GM18507 (cell line): ENCODE results near the gene HPS1.

ENCODE experiments used
- DNase-seq: peaks from one replicate; pipeline ENCODE4 v3.0.0; 2011; ENCODE audit warnings: low read depth; ENCODE audit not compliant: insufficient read length; ENCODE audit errors: extremely low spot score
- FAIRE-seq: peaks from 2 replicates; lab custom pipeline; 2011; peaks lifted over from hg19 to GRCh38; lab: Jason Lieb, UNC

The HPS1 gene

GRCh38 chr10:98435178-98435577 is 11.6 kb downstream of the HPS1 start:
- FAIRE-seq (no peak), DNase-seq (no peak)

- no peak for DNase-seq
- no peak for FAIRE-seq
These were observed 12.6 kb downstream of the HPS1 start for GRCh38 chr10:98433881-98434732.

GRCh38 chr10:98433371-98433770 is 13.4 kb downstream of the HPS1 start:
- DNase-seq (no peak), FAIRE-seq (no peak)

GRCh38 chr10:98432330-98432729 is 14.4 kb downstream of the HPS1 start:
- FAIRE-seq (no peak), DNase-seq (no peak)

- FAIRE-seq = no peak
These were observed 15.7 kb downstream of the HPS1 start for GRCh38 chr10:98431016-98431415.

GRCh38 chr10:98430427-98430826 is 16.3 kb downstream of the HPS1 start:
- DNase-seq (no peak), FAIRE-seq (no peak)

More at GRCh38 chr10:98431016-98431415, 15.7 kb downstream of the HPS1 start:
- no peak for DNase-seq

DNA sequence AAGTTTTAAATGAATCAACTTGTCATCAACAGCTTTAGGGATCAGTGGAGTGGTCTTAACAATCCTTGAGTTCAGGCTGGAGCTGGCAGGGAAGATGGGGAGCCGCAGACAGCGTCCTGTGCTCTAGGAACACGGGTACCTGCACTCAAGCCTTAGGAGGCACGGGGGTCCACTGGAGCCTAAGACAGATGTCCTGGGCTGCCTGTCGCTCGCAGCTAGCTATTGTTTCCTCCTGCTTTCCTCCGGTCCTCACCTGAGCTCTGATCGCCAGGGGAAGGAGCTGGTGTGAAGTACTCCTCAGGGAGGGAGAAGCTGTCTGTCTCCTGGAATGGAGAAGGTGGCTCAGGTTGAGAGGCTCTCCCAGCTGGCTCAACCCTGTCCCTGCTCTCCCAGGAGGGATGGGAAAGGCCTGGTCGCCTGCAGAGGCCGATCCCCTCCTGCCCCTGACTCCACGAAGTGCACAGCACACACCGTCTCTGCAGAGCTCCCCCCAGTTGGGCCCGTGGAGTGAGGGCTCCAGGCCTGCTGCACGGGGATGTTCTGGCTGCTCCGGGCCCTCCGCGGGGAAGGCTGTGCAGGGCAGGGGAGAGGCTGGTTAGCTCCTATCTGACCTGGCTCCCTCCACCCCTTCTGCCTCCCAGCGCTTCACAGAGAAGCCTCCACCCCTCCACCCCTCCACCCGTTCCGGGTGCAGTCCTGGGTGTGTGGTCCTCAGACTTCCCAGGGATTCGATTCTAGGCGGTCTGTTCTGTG is 17.2 kb downstream of the HPS1 start:
- DNase-seq (no peak), FAIRE-seq (no peak)

- DNase-seq = no peak
- no peak for FAIRE-seq
These were observed 19.7 kb downstream of the HPS1 start for GRCh38 chr10:98427011-98427515.

- DNase-seq (peak; percentile 50), FAIRE-seq (peak; percentile 46)
These were observed 21.0 kb downstream of the HPS1 start for GRCh38 chr10:98425511-98426352.

- no peak for FAIRE-seq
- DNase-seq = no peak
These were observed 22.2 kb downstream of the HPS1 start for GRCh38 chr10:98424295-98425254.

DNA sequence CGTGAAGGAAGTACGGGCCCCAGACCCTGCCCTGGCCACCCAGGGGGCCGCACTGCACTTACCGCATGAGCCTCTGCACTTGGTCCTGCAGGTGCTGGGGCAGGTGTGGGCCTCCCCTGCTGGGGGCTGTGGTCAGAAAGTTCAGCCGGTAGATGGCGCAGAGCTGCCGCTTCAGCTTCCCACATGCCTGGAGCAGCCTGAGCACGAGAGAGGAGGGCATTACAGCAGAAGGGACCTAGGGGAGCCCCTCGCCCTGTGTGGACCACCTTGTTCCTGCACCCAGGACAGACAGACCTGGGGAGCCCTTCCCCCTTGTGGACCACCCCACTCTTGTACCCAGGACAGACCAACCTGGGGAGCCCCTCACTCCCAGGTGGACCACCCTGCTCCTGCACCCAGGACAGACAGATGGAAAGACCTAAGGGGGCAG is 23.0 kb downstream of the HPS1 start:
- DNase-seq (no peak), FAIRE-seq (no peak)

DNA sequence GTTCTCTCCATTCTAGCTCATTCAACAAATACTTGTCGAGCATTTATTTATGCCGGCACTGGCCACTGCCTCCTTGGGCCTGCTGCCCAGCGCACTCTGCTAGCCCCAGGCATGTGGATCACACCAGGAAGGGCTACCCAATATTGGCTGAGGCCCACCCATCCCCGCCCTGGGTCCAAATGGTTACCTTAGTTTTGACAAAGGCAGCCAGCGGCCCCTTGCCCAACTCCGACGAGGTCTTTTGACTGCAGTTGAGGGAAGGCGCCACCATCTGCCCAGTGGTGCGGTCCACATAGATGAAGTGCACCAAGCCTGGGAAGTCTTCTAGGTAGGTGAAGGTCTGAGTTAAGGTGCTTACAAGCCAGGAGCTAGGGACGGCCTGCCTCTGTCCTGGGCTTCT is 24.6 kb downstream of the HPS1 start:
- FAIRE-seq = no peak
- DNase-seq = no peak

GRCh38 chr10:98420786-98421185 is 25.9 kb downstream of the HPS1 start:
- no peak for FAIRE-seq
- DNase-seq = no peak

- FAIRE-seq (no peak), DNase-seq (no peak)
These were observed 27.1 kb downstream of the HPS1 start for GRCh38 chr10:98419469-98420261.

- DNase-seq (no peak), FAIRE-seq (no peak)
These were observed 27.9 kb downstream of the HPS1 start for GRCh38 chr10:98418665-98419468.

GRCh38 chr10:98417973-98418664 is 28.6 kb downstream of the HPS1 start:
- FAIRE-seq = no peak
- no peak for DNase-seq
